ENCODE results near the gene PPP4R2. TPM values are rescaled to one million over a fixed set of nuclear protein-coding genes. Genes with fewer than 3 reads are reported as not detected.

Gene PPP4R2
- total RNA-seq, 4 donors from 2014 or later: 72.9 to 134 (median 80.6) TPM

DNA sequence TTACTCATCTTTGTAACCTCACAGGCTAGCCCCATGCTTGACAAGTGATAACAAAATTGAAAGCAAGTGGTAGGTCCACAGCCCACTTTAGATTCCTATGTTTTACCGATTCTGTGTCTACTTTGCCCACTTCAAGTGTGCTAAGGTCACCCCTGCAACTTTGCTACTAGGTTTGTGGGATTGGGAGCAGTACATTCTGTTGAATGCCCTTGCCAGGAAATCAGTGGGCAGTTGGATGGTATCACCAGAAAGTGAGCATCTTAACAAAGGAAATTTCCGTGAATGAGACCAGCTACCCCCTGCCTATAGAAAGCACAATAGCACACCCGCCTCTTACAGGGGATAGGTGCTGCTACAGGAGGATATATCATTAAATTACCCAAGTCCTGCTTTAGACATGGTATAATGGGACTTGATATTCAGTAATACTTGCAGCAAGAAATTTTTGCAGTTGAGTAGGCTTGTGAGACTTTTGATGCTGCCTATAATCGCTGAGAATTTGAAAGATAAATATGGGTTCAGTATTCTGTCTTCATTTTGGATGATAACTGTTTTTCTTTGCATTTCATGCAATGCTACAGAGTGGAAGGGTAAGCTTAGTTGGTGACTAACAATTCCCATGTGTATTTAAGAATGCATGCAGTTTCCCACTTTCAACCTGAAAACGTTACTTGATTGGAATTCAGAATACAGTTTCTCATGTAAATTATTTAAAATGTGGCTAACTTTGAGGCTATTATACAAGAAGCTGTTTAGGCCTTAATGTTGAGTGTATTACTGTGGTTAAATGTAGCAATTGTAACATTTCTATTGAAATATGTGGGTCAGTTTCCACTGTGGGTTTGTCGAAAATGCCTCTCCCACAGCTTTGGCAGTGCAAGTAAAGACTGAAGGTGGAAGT, 74.3 kb downstream of the PPP4R2 start:
- Histone ChIP-seq H3K4me1 (peaks cover 0 to 36% (median 6%) of the 10 kb centered on the region in 4 donors), H3K27ac (peak overlapping the region in 2 of 4 donors; percentile 29 to 63), H3K4me3 (no peak overlapping the region), H3K9me3 (no peaks in the 10 kb centered on the region), H3K36me3 (peaks cover 0 to 11% (median 0%) of the 10 kb centered on the region in 3 donors), H3K27me3 (no peaks in the 10 kb centered on the region)
- DNase-seq (ENCODE audit: low spot score in 2 of 2): no peak
- 44 to 47% methylated on average over 6 of the region's 6 CpGs for WGBS, 2 donors
- TF ChIP-seq, protein P1, sequence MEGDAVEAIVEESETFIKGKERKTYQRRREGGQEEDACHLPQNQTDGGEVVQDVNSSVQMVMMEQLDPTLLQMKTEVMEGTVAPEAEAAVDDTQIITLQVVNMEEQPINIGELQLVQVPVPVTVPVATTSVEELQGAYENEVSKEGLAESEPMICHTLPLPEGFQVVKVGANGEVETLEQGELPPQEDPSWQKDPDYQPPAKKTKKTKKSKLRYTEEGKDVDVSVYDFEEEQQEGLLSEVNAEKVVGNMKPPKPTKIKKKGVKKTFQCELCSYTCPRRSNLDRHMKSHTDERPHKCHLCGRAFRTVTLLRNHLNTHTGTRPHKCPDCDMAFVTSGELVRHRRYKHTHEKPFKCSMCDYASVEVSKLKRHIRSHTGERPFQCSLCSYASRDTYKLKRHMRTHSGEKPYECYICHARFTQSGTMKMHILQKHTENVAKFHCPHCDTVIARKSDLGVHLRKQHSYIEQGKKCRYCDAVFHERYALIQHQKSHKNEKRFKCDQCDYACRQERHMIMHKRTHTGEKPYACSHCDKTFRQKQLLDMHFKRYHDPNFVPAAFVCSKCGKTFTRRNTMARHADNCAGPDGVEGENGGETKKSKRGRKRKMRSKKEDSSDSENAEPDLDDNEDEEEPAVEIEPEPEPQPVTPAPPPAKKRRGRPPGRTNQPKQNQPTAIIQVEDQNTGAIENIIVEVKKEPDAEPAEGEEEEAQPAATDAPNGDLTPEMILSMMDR (IDR thresholded peaks at IDR 0.05): no peak
- no peak for TF ChIP-seq EP300 (IDR thresholded peaks at IDR 0.05)
- TF ChIP-seq POLR2A (IDR thresholded peaks at IDR 0.05): no peak

DNA sequence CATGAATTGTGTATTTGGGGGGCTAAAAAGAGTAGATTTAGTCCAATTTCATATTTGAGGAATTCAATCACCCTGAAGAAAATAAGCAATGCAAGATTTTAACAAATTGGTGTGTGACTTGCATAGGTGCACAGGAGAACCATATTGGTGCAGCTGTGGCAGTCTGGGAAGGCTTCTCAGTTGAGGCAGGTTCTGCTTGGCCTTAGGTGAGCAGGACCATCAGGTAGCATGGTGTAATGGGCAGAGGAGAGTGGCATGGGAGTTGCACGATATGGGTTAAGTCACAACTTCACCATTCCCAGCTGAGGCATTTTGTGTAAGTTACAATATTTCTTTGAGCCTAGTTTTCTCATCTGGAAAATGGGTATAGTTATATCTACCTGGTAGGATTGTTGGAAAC, 75.3 kb downstream of the PPP4R2 start:
- H3K27me3 ChIP-seq: no peaks in the 10 kb centered on the region
- no peak for DNase-seq (ENCODE audit: low spot score in 2 of 2)
- peaks cover 0 to 36% (median 6%) of the 10 kb centered on the region in 4 donors for H3K4me1 ChIP-seq
- H3K36me3 ChIP-seq: peaks cover 0 to 3% (median 0%) of the 10 kb centered on the region in 3 donors
- H3K9me3 ChIP-seq: no peaks in the 10 kb centered on the region
- WGBS, 2 donors: 86 to 87% methylated on average over 1 of the region's 1 CpG
- no peak for TF ChIP-seq POLR2A (IDR thresholded peaks at IDR 0.05)
- TF ChIP-seq, protein P1 (IDR thresholded peaks at IDR 0.05): no peak
- TF ChIP-seq EP300 (IDR thresholded peaks at IDR 0.05): no peak
- H3K27ac ChIP-seq: peak overlapping the region in 1 of 4 donors; percentile 63
- H3K4me3 ChIP-seq: no peak overlapping the region

DNA sequence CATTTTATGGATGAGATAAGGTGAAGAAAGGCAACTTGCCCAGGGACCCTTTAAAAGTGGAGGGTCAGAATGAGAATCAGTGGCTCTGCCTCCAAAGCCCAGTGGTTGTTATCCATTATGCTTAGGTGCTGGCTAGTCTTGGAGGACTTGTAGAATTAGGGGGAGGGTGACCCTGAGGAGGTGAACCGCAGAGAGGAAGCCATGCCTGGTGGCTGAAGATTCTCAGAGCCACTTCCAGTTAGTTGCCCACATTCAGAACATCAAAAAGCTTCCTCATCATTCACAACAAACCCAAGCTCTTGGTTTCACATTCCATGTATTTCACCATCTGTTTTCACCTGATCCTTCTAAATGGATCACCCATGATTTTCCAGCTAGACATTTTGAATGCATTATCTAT, 76.0 kb downstream of the PPP4R2 start:
- H3K9me3 ChIP-seq: no peaks in the 10 kb centered on the region
- 55 to 67% methylated on average over 1 of the region's 1 CpG for WGBS, 2 donors
- no peak for DNase-seq (ENCODE audit: low spot score in 2 of 2)
- H3K4me3 ChIP-seq: no peak overlapping the region
- TF ChIP-seq POLR2A (IDR thresholded peaks at IDR 0.05): no peak
- TF ChIP-seq, protein P1 (IDR thresholded peaks at IDR 0.05): no peak
- TF ChIP-seq EP300 (IDR thresholded peaks at IDR 0.05): no peak
- no peaks in the 10 kb centered on the region for H3K36me3 ChIP-seq
- H3K27me3 ChIP-seq: no peaks in the 10 kb centered on the region
- no peak overlapping the region for H3K27ac ChIP-seq
- peaks cover 0 to 35% (median 6%) of the 10 kb centered on the region in 4 donors for H3K4me1 ChIP-seq

DNA sequence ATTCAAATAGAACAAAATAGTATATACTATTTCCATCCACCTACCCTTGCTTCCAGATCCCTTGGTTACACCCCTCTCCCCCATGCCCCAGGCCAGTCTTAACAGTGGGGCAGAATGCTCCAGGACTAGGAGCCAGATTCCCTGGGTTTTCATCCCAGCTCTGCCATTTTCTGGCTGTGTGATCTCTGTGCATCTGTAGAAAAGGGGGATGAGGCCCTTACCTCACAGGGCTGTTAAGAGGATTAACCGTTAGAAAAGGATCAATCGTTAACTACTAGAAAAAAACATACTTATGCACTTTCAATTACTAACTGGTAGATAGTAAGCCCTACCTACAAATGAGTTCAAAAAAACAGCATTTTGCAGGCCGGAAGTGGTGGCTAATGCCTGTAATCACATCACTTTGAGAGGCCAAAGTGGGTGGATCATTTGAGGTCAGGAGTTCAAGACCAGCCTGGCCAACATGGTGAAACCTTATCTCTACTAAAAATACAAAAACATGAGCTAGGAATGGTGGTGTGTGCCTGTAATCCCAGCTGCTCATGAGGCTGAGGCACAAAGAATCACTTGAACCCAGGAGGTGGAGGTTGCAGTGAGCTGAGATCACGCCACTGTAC, 76.6 kb downstream of the PPP4R2 start:
- Histone ChIP-seq H3K9me3 (no peaks in the 10 kb centered on the region), H3K27ac (no peak overlapping the region), H3K4me1 (peaks cover 0 to 29% (median 6%) of the 10 kb centered on the region in 4 donors), H3K27me3 (no peaks in the 10 kb centered on the region), H3K4me3 (no peak overlapping the region), H3K36me3 (no peaks in the 10 kb centered on the region)
- WGBS, 2 donors: 67% methylated on average over 4 of the region's 4 CpGs
- TF ChIP-seq EP300 (IDR thresholded peaks at IDR 0.05) (no peak), POLR2A (IDR thresholded peaks at IDR 0.05) (no peak)
- TF ChIP-seq, protein P1 (IDR thresholded peaks at IDR 0.05): no peak
- no peak for DNase-seq (ENCODE audit: low spot score in 2 of 2)

DNA sequence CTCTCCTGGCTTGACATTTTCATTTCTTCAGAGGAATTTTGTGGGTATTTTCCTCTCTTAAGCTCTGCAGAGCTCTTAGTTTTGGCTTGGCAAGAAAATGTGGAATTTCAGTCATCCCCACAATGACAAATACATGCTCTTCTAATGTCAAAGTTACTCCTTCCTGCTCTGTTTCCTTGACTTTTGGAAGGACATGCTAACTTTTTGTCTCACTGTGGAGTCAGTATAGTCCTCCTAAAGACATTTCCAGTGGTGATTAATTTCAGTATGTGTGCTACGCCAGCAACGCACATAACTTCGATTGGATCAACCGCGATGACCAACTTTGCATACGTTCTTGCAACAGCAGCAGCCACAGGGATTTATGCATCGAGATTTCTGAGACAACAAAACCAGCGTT, 78.2 kb downstream of the PPP4R2 start:
- TF ChIP-seq, protein P1 (IDR thresholded peaks at IDR 0.05): no peak
- TF ChIP-seq POLR2A (IDR thresholded peaks at IDR 0.05) (no peak), EP300 (IDR thresholded peaks at IDR 0.05) (no peak)
- no peaks in the 10 kb centered on the region for H3K9me3 ChIP-seq
- H3K4me1 ChIP-seq: peaks cover 0 to 18% (median 6%) of the 10 kb centered on the region in 4 donors
- no peak overlapping the region for H3K4me3 ChIP-seq
- DNase-seq (ENCODE audit: low spot score in 2 of 2): no peak
- H3K27ac ChIP-seq: peak overlapping the region in 1 of 4 donors; percentile 32
- no peaks in the 10 kb centered on the region for H3K36me3 ChIP-seq
- WGBS, 2 donors: 81 to 90% methylated on average over 8 of the region's 8 CpGs
- H3K27me3 ChIP-seq: no peaks in the 10 kb centered on the region

All from tibial nerve (tissue), 4 donors.